ENCODE results near the gene MORC2.

The MORC2 gene

GRCh38 chr22:30947816-30948454, 20.6 kb downstream of the MORC2 start:
- POLR2A ChIA-PET: interaction anchor here (1.4 kb wide), 1 partner anchor 133 kb away, joined by 3 read pairs; the partner anchor contains the start of gene SMTN
- H3K27ac ChIP-seq (ENCODE audit: extremely low read depth, low read depth, low read length): no peak overlapping the region
- H3K4me3 ChIP-seq (ENCODE audit: low read depth, low read length): no peak overlapping the region
- H3K36me3 ChIP-seq (ENCODE audit: control insufficient read depth in 2 of 2, insufficient read depth in 1 of 2, low read length in 2 of 2): peaks cover 45 to 91% of the 10 kb centered on the region in 2 experiments
- TF ChIP-seq ZNF157 (tag by site-specific recombination; IDR thresholded peaks at IDR 0.05) (no peak), PRDM1 (tag by site-specific recombination; IDR thresholded peaks at IDR 0.05) (peak; percentile 85), ZNF19 (tag by site-specific recombination; IDR thresholded peaks at IDR 0.05; ENCODE audit: low read depth) (no peak), FEZF1 (tag by site-specific recombination; IDR thresholded peaks at IDR 0.05) (no peak), PRDM4 (tag by site-specific recombination; IDR thresholded peaks at IDR 0.05) (peak; percentile 32; the same call in 1 of the 2 replicates), ZNF777 (tag by site-specific recombination; IDR thresholded peaks at IDR 0.05; ENCODE audit: borderline replicate concordance) (no peak), ZNF324 (tag by site-specific recombination; IDR thresholded peaks at IDR 0.05) (no peak), ZNF221 (tag by site-specific recombination; IDR thresholded peaks at IDR 0.05; ENCODE audit: borderline replicate concordance) (no peak), YY1 (tag by site-specific recombination; IDR thresholded peaks at IDR 0.05) (no peak), OVOL3 (tag by site-specific recombination; IDR thresholded peaks at IDR 0.05) (no peak), CTCF (tag by site-specific recombination; IDR thresholded peaks at IDR 0.05) (peak; percentile 34; the same call in 1 of the 2 replicates), AEBP2 (tag by site-specific recombination; IDR thresholded peaks at IDR 0.05; ENCODE audit: borderline replicate concordance) (no peak), ZNF280C (tag by site-specific recombination; IDR thresholded peaks at IDR 0.05) (no peak), HIC1 (tag by site-specific recombination; IDR thresholded peaks at IDR 0.05) (no peak), ZNF398 (tag by site-specific recombination; IDR thresholded peaks at IDR 0.05) (no peak), ZNF560 (tag by site-specific recombination; IDR thresholded peaks at IDR 0.05; ENCODE audit: borderline replicate concordance) (no peak), ZNF660 (tag by site-specific recombination; IDR thresholded peaks at IDR 0.05) (no peak), ZNF654 (tag by site-specific recombination; IDR thresholded peaks at IDR 0.05; ENCODE audit: low read depth) (peak; percentile 58)
- TF ChIP-seq, protein P1, sequence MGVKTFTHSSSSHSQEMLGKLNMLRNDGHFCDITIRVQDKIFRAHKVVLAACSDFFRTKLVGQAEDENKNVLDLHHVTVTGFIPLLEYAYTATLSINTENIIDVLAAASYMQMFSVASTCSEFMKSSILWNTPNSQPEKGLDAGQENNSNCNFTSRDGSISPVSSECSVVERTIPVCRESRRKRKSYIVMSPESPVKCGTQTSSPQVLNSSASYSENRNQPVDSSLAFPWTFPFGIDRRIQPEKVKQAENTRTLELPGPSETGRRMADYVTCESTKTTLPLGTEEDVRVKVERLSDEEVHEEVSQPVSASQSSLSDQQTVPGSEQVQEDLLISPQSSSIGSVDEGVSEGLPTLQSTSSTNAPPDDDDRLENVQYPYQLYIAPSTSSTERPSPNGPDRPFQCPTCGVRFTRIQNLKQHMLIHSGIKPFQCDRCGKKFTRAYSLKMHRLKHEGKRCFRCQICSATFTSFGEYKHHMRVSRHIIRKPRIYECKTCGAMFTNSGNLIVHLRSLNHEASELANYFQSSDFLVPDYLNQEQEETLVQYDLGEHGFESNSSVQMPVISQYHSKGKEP (tag by site-specific recombination; IDR thresholded peaks at IDR 0.05): no peak
- H3K9me3 ChIP-seq (ENCODE audit: control insufficient read depth, insufficient read depth, low read depth, low read length): no peaks in the 10 kb centered on the region
- CTCF ChIA-PET: interaction anchor here (0.8 to 3.0 kb wide), 5 partner anchors 27 to 204 kb away, joined by 3 to 13 read pairs (median 5); partner anchors contain the start of gene SMTN
- H3K4me1 ChIP-seq (ENCODE audit: control insufficient read depth, insufficient read depth, low read length): no peaks in the 10 kb centered on the region
